HG03097 (cell line): ENCODE data around the gene MEMO1.
"Not testable (repeated sequence)": the region's sequence is repeated elsewhere in the genome, so short reads cannot be mapped to it uniquely, and the experiment has no call there.

Source experiments
- ATAC-seq: cut with Tn5 transposase; IDR thresholded peaks from one replicate; pipeline ENCODE4 v1.9.1; 2021; ENCODE audit not compliant: unreplicated experiment, low FRiP score

MEMO1 gene

DNA sequence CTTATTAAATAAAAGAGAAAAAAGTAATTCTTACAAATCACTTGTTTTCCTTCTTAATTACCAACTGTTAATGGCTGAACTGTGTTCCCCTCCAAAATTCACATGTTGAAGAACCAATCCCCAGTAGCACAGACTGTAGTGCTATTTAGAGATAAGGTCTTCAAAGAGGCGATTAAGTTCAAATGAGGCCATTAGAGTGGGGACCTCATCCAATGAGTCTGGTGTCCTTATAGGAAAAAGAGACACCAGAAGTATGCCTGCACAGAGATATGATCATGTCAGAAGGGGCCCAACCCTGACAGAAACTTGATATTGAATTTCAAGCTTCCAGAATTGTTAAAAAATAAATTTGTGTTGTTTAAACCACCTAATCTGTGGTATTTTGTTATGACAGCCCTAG, 89.8 kb downstream of the MEMO1 start:
- ATAC-seq, result no peak

DNA sequence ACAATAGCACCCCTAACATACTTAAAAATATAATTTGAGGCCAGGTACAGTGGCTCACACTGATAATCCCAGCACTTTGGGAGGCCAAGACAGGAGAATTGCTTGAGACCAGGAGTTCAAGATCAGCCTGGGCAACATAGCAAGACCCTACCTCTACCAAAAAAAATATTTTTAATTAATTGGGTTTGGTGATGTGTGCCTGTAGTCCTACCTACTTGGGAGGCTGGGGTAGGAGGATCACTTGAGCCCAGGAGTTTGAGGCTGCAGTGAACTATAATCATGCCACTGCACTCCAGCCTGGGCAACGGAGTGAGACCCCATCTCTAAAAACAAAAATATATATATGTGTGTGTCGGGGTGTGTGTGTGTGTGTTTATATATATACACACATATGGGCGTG, 91.3 kb downstream of the MEMO1 start:
- ATAC-seq, result no peak

DNA sequence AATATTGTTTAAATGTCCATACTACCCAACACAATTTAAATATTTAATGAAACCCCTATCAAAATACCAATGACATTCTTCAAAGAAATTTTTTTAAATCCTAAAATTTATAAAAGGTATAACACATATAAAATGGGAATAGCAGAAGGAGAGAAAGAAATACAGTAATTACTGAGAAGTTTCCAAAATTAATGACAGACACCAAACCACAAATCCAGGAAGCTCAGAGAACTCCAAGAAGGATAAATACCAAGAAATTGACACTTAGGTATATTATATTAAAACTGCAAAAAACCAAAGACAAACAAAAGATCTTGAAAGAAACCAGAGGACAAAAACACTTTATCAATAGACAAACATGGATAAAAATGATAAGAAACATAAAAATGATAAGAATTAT, 101.1 kb downstream of the MEMO1 start:
- no peak for ATAC-seq

DNA sequence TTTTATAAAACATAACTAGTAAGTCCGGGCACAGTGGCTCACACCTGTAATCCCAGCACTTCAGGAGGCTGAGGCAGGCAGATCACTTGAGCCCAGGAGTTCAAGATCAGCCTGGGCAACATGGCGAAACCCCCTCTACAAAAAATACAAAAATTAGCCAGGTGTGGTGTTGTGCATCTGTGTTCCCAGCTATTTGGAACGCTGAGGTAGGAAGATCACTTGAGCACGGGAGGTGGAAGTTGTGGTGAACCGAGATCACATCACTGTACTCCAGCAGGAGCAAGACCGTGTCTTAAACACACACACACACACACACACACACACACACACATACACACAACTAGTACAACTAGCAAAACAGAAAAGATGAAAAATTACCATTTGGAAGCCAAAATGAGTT, 103.3 kb downstream of the MEMO1 start:
- not testable (repeated sequence) for ATAC-seq

DNA sequence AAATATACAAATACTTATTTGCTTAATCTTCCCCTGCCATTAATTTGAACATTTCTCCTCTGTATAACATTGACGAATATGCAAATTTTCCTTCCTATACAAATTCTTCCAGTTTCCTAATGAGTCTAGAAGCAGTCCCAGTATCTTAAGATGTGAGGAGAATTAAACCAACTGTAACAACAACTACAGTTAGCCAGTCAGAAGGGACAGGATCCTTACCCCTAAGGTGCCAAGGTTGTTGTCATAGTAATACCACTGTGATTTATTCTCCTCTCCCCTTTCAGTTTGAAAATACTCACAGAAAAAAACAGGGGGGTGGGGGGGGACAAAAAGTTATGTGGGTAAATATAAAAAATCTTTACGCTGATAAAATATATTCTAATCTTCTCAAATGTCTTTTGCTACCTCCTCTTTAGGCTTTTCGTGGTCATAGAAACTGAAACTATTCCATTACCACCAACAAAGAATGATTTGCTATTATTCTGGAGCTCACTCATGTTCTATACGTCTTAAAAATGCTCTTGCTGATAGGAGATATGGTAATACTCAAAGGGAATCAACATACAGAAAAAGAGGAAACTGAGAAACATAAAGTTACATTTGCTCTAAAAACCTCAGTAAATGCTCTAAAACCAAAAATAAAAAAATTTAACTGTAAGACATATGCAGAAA, 107.6 kb downstream of the MEMO1 start:
- ATAC-seq, result no peak

DNA sequence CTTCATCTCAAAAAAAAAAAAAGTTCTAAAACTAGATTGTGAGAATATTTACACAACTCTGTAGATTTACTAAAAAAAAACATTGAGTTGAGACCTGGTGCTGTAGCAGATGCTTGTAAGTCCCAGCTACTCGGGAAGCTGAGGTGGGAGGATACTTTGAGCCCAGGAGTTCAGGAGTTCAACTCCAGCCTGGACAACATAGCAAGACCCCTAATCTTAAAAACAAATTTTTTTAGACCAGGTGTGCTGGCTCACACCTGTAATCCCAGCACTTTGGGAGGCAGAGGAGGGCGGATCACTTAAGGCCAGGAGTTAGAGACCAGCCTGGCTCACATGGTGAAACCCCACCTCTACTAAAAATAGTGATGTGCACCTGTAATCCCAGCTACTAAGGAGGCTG, 108.9 kb downstream of the MEMO1 start:
- ATAC-seq, result no peak

DNA sequence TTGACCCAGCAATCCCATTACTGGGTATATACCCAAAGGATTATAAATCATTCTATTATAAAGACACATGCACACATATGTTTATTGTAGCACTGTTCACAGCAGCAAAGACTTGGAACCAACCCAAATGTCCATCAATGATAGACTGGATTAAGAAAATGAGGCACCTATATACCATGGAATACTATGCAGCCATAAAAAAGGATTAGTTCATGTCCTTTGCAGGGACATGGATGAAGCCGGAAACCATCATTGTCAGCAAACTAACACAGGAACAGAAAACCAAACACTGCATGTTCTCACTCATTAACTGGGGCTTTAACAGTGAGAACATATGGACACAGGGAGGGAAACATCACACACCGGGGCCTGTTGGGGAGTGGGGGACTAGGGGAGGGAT, 110.7 kb downstream of the MEMO1 start:
- not testable (repeated sequence) for ATAC-seq

DNA sequence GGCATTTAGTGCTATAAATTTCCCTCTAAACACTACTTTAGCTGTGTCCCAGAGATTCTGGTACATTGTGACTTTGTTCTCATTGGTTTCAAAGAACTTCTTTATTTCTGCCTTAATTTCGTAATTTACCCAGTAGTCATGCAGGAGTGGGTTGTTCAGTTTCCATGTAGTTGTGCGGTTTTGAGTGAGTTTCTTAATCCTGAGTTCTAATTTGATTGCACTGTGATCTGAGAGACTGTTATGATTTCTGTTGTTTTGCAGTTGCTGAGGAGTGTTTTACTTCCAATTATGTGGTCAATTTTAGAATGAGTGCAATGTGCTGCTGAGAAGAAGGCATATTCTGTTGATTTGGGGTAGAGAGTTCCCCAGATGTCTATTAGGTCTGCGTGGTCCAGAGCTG, 112.5 kb downstream of the MEMO1 start:
- not testable (repeated sequence) for ATAC-seq

DNA sequence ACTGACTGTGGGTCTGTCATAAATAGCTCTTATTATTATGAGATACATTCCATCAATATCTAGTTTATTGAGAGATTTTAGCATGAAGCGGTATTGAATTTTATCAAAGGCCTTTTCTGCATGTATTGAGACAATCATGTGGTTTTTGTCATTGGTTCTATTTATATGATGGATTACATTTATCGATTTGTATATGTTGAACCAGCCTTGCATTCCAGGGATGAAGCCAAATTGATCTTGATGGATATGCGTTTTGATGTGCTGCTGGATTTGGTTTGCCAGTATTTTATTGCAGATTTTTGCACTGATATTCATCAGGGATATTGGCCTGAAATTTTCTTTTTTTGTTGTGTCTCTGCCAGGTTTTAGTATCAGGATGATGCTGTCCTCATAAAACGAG, 113.5 kb downstream of the MEMO1 start:
- ATAC-seq, result not testable (repeated sequence)

DNA sequence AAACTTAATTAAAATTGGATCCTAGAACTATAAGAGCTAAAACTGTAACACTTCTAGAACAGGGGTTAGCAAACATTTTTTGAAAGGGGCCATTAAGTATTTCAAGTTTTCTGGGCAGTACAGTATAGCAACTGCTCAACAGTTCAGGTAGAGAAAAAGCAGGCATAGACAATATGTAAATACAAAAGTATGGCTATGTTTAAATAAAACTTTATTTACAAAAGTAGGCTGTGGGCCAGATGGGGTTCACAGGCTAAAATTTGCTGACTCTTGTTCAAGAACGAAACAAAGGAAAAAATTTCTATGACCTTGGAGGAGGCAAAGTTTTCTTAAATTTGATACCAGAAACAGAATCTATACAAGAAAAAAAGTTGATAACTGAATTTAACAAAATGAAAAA, 114.5 kb downstream of the MEMO1 start:
- no peak for ATAC-seq

DNA sequence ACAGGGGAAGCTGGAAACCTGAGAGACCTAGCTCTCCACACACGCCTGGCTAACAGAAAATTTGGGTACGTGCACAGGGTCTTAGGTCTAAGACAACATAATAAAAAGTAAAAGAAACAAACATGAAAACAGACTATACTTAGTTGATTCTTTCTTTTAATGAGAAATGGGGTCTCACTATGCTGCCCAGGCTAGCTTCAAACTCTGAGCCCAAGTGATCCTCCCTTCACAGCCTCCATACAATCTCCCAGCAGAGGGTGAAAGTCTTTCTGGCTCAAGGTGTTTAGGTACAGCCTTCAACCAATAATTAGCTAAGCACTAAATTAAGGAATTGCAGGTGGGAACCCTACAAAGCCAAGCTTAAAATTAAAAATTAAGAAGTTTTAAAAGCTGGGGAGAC, 116.2 kb downstream of the MEMO1 start:
- no peak for ATAC-seq

DNA sequence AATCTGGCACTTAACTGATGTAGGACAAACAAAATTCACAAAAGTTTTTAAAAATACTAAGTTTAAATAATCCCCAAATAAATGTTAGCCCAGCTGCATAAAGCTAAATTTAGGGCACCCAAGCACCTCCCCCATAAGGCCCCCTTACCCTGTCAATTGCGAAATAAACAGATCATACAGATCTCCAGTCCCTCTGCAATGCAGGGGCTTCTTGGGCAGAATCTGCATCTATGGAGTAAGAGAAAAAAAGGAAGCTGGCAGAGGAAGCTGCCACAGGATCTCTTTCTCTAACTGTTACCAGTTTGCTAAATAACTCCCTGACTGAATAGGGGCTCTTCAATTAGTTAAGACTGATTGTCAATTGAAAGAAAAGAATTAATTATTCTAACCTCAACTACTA, 117.7 kb downstream of the MEMO1 start:
- no peak for ATAC-seq

DNA sequence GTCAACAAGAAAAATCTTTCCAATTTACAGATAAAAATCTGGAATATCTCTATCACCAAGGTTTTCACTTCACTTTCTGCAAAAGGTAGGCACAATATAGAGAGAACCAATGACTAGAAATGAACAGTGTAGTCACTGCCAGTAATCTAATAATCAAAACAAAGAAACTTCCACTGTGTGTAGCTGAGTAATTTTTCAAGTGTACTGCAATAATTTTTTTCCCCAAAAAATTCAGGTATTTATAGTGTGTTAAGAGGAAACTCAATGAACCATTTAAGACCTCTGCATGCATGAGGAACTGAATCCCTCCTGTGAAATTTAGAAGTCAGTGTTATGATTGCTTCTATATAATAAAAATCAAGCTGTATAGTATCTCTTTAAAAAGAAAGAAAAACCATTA, 121.8 kb downstream of the MEMO1 start:
- ATAC-seq, result no peak

DNA sequence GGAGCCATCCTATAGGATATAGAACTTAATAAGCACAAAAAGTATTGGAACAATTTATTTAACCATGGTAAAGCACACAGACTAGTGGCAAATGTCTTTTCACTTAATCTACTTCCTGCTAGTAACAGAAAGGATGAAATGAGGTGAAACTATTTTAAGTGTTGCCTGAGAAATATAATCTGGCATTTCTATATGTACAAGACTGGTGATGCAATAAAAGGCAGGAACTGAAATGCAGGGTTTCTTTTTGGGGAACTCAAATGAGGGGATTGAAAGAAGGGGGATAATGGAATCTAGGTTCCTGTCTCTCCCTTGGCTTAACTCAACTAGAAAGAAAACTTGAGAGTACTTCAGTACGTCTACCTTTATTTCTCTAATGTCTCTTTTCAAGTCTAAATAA, 122.3 kb downstream of the MEMO1 start:
- ATAC-seq, result no peak

DNA sequence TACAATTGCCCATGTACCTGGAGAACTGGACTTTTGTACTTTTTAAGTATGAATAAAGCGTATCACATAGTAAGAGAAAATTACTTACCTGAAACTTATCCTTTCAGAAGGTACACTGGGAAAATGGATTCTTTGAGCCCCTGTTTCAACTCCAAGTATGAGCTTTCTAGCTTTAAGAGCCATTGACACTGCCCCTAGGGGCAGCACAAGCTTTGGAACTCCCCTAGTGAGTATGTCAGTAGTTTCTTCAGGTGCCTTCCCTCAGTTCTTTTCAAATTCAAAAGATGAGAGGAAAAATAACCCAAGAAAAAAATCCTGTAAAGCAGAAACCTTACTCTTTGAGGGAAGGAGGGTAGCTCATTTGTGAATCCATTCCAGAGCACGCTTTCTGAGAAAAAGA, 124.1 kb downstream of the MEMO1 start:
- no peak for ATAC-seq

DNA sequence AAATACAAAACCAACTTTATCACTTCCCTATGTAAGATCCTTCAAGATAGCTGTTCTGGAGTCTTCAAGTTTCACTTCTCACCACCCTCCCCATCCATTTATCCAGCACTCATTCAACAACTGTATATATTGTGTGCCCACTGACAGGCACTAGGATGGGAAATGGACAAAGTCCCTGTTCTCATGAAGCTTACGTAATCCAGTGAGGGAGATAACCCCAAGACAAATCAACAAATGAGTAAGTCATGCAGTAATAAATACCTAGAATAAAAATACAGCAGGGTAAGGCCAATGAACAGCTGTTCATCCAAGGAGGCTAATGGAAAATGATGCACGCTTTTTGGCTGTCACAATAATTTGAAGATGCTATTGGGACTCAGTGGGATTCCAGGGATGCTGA, 133.8 kb downstream of the MEMO1 start:
- no peak for ATAC-seq

DNA sequence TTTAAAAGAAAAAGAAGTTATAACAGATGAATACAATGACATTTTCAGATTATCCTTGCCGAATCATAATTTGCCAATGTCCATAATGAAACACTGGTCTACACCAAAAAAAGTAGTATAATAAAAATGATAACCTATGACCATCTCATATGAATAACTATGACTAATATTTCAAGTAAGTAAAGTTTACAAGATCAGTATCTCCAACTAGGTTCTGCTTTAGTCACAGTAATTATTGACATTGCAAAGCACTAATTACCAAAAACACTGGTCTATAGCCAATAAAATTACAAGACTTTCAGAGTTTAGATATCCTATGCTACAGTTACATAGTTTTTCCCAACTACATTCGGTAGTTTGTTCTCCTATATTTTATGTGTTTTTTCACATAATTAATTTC, 136.7 kb downstream of the MEMO1 start:
- ATAC-seq, result no peak

DNA sequence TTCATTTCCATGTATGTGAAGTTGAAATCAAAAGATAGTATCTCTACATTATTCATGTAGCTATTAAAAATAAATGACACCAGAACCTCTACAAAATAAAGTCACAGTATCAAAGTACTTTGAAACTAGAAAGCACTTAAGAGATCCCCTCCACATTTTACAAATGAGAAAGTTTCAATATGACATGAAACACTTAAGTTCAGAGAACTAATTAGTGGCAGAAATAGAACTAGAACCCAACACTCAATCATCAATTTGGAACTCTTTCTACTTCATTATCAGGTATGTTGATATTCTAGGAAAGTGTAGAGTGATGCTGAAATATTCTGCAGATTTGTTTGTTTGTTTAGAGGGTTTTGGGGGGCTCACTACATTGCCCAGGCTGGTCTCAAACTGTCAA, 145.6 kb downstream of the MEMO1 start:
- no peak for ATAC-seq

DNA sequence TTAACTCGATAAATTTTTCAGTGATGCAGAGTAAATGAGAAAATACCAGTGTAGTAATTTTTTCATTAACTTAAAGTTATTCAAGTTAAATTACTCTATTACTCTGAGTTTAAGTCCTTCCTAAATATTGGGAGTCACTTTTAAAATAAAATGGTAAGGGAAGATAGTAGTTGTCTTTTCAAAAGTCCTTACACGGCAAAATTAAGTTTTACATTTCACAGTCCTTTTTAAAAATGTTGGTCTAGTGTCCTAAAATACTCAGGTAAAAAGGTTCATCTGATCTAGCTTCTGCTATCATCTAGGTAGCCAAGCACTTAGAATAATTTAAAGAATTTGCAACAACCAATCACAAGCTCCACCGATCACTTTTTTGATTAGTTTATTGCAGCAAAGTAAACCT, 146.9 kb downstream of the MEMO1 start:
- no peak for ATAC-seq

DNA sequence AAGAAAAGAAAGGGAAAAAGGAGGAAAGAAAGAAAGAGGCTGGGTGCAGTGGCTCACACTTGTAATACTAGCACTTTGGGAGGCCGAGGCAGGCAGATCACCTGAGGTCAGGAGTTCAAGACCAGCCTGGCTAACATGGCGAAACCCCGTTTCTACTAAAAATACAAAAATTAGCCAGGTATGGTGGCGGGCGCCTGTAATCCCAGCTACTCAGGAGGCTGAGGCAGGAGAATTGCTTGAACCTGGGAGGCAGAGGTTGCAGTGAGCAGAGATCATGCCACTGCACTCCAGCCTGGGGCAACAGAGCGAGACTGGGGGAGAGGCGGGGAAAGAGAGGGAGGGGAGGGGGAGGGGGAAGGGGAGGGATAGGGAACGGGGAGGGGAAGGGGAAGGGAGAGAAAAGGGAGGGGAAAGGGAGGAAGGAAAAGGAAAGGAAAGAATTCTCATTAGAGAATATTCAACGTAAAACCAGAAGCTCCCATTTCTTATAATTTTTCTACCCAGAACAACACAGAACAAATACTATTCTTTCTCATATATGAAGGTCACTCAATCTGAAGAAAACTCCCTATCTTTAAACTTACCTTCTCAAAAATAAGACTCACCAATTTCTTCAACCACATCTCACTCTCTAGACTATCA, 147.7 kb downstream of the MEMO1 start:
- ATAC-seq, result not testable (repeated sequence)

DNA sequence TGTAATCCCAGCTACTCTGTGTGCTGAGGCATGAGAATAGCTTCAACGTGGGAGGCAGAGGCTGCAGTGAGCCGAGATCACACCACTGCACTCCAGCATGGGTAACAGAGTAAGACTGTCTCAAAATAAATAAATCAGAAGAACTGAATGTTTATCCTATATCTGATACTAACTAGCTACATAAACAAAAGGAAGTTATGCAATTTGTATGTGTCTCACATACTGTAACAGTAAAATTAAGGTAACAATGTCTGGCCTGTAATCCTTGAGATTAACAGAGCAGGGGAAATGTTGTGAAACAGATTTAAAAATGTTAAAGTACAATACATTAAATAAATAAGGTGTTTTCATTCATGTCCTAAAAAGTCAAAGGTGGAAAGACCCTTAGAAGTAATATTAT, 150.8 kb downstream of the MEMO1 start:
- ATAC-seq, result no peak

DNA sequence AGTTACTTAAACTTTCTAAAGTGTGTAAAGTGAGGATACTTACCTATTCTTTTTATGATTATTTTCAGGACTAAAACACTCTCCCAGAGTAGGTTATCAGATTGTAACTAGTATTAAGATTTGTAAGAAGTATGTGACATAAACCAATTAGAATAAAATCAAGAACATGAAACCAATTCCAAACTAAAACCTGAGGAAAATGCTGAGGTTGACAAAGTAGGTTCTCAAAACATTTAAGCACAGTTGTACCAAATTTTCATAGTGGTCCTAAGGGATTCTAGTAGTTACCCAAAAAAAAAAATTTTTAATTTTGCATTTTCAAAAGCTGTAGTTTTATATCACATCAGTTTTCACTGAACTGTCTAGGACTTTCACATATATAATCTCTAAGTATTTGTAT, 157.3 kb downstream of the MEMO1 start:
- no peak for ATAC-seq

DNA sequence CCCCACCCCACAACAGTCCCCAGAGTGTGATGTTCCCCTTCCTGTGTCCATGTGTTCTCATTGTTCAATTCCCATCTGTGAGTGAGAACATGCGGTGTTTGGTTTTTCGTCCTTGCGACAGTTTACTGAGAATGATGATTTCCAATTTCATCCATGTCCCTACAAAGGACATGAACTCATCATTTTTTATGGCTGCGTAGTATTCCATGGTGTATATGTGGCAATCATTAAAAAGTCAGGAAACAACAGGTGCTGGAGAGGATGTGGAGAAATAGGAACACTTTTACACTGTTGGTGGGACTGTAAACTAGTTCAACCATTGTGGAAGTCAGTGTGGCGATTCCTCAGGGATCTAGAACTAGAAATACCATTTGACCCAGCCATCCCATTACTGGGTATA, 168.7 kb downstream of the MEMO1 start:
- ATAC-seq, result not testable (repeated sequence)
